ENCODE measurements around the gene SPTLC1. TPM values are rescaled to one million over a fixed set of nuclear protein-coding genes. Genes with fewer than 3 reads are reported as not detected.
A peak's percentile ranks its signal among the peaks of the same experiment; 100 is the strongest.

SPTLC1 gene
- total RNA-seq, 1 experiment from 2014 or later: 72.7 TPM

DNA sequence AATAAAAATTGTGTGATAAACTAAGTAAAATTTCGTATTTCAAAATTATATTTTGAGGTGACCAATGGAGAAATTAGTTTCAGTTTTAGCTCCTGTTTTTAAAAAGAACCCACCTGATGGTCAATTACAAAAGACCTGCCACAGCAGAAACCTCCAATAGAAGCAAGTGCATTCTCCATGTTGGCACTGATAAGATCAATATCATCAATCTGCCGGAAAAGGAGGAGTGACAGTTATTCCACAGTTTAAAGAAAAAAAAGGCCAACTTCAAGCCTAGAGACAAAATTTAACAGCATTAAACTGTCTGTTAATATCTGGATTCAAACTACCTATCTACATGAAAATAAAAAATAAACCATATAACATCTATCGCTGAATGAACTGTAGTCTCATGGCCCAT is 67.7 kb downstream of the SPTLC1 start:
- Mint-ChIP-seq H3K36me3 (ENCODE audit: insufficient read depth, unreplicated experiment) (peaks cover 24% of the 10 kb centered on the region), H3K4me3 (ENCODE audit: low read depth, unreplicated experiment) (no peak overlapping the region), H3K4me1 (ENCODE audit: low read depth, unreplicated experiment) (no peaks in the 10 kb centered on the region), H3K9me3 (ENCODE audit: low read depth, unreplicated experiment) (peaks cover 13% of the 10 kb centered on the region), H3K27me3 (ENCODE audit: unreplicated experiment) (no peaks in the 10 kb centered on the region), H3K27ac (ENCODE audit: unreplicated experiment) (no peak overlapping the region)
- DNase-seq: no peak
- CTCF ChIA-PET: no interaction called here
- TF ChIP-seq, protein P1, sequence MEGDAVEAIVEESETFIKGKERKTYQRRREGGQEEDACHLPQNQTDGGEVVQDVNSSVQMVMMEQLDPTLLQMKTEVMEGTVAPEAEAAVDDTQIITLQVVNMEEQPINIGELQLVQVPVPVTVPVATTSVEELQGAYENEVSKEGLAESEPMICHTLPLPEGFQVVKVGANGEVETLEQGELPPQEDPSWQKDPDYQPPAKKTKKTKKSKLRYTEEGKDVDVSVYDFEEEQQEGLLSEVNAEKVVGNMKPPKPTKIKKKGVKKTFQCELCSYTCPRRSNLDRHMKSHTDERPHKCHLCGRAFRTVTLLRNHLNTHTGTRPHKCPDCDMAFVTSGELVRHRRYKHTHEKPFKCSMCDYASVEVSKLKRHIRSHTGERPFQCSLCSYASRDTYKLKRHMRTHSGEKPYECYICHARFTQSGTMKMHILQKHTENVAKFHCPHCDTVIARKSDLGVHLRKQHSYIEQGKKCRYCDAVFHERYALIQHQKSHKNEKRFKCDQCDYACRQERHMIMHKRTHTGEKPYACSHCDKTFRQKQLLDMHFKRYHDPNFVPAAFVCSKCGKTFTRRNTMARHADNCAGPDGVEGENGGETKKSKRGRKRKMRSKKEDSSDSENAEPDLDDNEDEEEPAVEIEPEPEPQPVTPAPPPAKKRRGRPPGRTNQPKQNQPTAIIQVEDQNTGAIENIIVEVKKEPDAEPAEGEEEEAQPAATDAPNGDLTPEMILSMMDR (IDR thresholded peaks at IDR 0.05; ENCODE audit: unreplicated experiment): no peak
- BruUV-seq (replicated peaks): no TSS peak
- intact Hi-C loops (cut with micrococcal nuclease; ENCODE audit: unreplicated experiment): no loop called here

DNA sequence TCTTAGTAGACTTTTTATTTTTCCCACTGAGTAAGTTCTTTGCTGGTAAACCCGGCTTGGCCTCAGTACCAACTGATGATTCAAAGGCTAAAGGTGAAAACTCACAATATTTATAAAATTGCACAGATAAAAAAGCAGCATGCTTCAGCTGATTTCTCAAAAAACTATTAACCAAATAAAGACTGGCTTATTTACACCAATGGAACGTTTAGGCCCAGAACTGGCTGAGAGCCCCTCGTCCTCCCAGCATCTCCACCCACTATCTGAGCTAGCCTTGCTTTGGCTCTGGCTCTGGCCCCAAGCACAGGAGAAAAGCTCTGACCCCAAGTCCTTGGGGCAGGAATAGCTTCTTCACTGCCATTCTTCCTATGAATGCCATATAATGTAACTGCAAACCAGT is 68.5 kb downstream of the SPTLC1 start:
- peaks cover 24% of the 10 kb centered on the region for H3K36me3 Mint-ChIP-seq (ENCODE audit: insufficient read depth, unreplicated experiment)
- H3K4me3 Mint-ChIP-seq (ENCODE audit: low read depth, unreplicated experiment): no peak overlapping the region
- no peaks in the 10 kb centered on the region for H3K4me1 Mint-ChIP-seq (ENCODE audit: low read depth, unreplicated experiment)
- H3K27ac Mint-ChIP-seq (ENCODE audit: unreplicated experiment): no peak overlapping the region
- TF ChIP-seq, protein P1 (IDR thresholded peaks at IDR 0.05; ENCODE audit: unreplicated experiment): no peak
- no peaks in the 10 kb centered on the region for H3K27me3 Mint-ChIP-seq (ENCODE audit: unreplicated experiment)
- DNase-seq: no peak
- intact Hi-C loops (cut with micrococcal nuclease; ENCODE audit: unreplicated experiment): no loop called here
- no TSS peak for BruUV-seq (replicated peaks)
- CTCF ChIA-PET: no interaction called here
- H3K9me3 Mint-ChIP-seq (ENCODE audit: low read depth, unreplicated experiment): peaks cover 13% of the 10 kb centered on the region

- intact Hi-C loops (cut with micrococcal nuclease; ENCODE audit: unreplicated experiment): no loop called here
- no peaks in the 10 kb centered on the region for H3K27me3 Mint-ChIP-seq (ENCODE audit: unreplicated experiment)
- H3K4me3 Mint-ChIP-seq (ENCODE audit: low read depth, unreplicated experiment): no peak overlapping the region
- DNase-seq: no peak
- H3K27ac Mint-ChIP-seq (ENCODE audit: unreplicated experiment): no peak overlapping the region
- TF ChIP-seq, protein P1 (IDR thresholded peaks at IDR 0.05; ENCODE audit: unreplicated experiment): no peak
- H3K9me3 Mint-ChIP-seq (ENCODE audit: low read depth, unreplicated experiment): peaks cover 13% of the 10 kb centered on the region
- BruUV-seq (replicated peaks): no TSS peak
- no peaks in the 10 kb centered on the region for H3K4me1 Mint-ChIP-seq (ENCODE audit: low read depth, unreplicated experiment)
- H3K36me3 Mint-ChIP-seq (ENCODE audit: insufficient read depth, unreplicated experiment): peaks cover 24% of the 10 kb centered on the region
- CTCF ChIA-PET: no interaction called here
These were observed 70.3 kb downstream of the SPTLC1 start for GRCh38 chr9:92044936-92045335.

DNA sequence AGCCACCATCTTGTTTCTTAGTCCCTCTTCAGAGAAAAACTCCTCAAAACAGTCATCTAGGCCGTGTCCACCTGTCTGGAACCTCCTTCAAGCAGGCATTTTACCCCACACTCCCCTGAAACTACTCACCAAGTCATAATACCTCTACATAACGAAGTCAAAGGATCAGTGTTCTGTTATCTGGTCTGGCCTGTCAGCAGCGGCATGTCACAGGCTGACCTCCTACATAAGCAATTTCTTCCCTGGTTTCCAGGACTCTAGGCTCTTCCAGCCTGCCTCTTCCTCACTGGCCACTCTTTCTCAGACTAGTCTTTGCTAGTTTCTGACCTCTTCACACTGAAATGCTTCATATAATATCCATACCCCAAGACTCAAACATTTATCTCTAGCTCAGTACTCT is 72.2 kb downstream of the SPTLC1 start:
- Mint-ChIP-seq H3K27me3 (ENCODE audit: unreplicated experiment) (no peaks in the 10 kb centered on the region), H3K4me3 (ENCODE audit: low read depth, unreplicated experiment) (no peak overlapping the region), H3K4me1 (ENCODE audit: low read depth, unreplicated experiment) (no peaks in the 10 kb centered on the region), H3K27ac (ENCODE audit: unreplicated experiment) (peak overlapping the region; percentile 31), H3K36me3 (ENCODE audit: insufficient read depth, unreplicated experiment) (peaks cover 24% of the 10 kb centered on the region), H3K9me3 (ENCODE audit: low read depth, unreplicated experiment) (peaks cover 13% of the 10 kb centered on the region)
- BruUV-seq (replicated peaks): no TSS peak
- TF ChIP-seq, protein P1 (IDR thresholded peaks at IDR 0.05; ENCODE audit: unreplicated experiment): no peak
- no peak for DNase-seq
- CTCF ChIA-PET: no interaction called here
- intact Hi-C loops (cut with micrococcal nuclease; ENCODE audit: unreplicated experiment): no loop called here

Data from Calu3 (cell line).